Subcutaneous adipose tissue (tissue), 4 donors: ENCODE measurements around the gene SCML1. TPM values are rescaled to one million over a fixed set of nuclear protein-coding genes. Genes with fewer than 3 reads are reported as not detected.

Experiments used
- total RNA-seq, 4 donors: library from RNA; depleted of rRNA; stranded (reverse); fragments of >200 nt; gene quantifications; one replicate each; pipeline ENCODE4 v1.1.0, GENCODE V29; 2016
- TF ChIP-seq, protein P1 (sequence below): fragments of 450-650 bp; IDR thresholded peaks from one replicate; pipeline ENCODE4 v1.5.1; 2016; ENCODE audit warnings: low read depth, mild to moderate bottlenecking, control low read depth, antibody characterized with exemption, moderate library complexity

Gene SCML1
- total RNA-seq, 4 donors from 2014 or later = 17.0 to 21.5 (median 18.7) TPM

DNA sequence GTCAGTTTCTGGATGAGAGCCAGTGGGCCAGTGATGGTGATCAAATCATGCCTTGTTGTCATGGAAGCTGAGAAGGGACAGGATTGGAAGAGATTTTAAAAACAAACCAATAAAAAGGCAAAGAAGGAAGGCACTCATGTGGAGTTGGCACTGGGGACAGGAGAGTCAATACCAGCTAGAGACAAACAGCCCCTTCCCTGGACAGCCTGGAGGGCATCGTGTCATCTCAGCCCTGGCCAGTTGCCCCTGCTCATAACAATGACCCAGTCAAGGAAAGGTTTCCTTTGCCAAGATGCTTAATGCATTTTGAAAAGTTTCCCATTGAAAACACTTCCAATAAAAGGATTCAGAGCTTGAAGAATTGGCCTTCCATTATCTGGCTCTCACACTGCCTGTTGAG is 55.5 kb downstream of the SCML1 start:
- TF ChIP-seq, protein P1, sequence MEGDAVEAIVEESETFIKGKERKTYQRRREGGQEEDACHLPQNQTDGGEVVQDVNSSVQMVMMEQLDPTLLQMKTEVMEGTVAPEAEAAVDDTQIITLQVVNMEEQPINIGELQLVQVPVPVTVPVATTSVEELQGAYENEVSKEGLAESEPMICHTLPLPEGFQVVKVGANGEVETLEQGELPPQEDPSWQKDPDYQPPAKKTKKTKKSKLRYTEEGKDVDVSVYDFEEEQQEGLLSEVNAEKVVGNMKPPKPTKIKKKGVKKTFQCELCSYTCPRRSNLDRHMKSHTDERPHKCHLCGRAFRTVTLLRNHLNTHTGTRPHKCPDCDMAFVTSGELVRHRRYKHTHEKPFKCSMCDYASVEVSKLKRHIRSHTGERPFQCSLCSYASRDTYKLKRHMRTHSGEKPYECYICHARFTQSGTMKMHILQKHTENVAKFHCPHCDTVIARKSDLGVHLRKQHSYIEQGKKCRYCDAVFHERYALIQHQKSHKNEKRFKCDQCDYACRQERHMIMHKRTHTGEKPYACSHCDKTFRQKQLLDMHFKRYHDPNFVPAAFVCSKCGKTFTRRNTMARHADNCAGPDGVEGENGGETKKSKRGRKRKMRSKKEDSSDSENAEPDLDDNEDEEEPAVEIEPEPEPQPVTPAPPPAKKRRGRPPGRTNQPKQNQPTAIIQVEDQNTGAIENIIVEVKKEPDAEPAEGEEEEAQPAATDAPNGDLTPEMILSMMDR = no peak

DNA sequence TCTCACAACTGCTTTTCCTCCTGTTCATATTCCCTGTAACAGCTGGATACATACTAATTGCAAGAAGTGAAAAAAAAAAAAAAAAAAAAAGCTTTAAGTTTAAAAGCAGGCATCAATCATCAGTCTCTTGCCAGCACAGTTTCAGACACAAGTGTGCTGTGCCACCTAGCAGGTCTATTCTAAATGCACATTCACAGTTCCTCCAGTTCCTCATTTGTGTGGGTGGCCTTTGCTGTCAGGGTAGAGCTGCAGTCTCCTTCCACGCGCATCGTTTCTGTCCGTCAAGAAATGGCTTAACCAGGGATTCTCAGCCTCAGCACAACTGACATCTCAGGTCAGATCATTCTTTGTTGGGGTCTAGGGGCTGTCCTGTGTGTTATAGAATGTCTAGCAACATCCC is 61.6 kb downstream of the SCML1 start:
- TF ChIP-seq, protein P1 = no peak

GRCh38 chrX:17801431-17801830 is 64.1 kb downstream of the SCML1 start:
- TF ChIP-seq, protein P1 = no peak

GRCh38 chrX:17802756-17803155 is 65.5 kb downstream of the SCML1 start:
- TF ChIP-seq, protein P1 = no peak

GRCh38 chrX:17803449-17803848 is 66.2 kb downstream of the SCML1 start:
- TF ChIP-seq, protein P1 = no peak

Other genes starting within 250 kb of the SCML1 start
- 10 to 100 TPM; 22.1 to 90.4 (median 47.7) TPM for gene RAI2, start 123.8 kb downstream of the SCML1 start, total RNA-seq